Body of pancreas (tissue), 4 donors: ENCODE data around the gene PACS2.

Experiments used
- POLR2A ChIP-seq, 3 donors: fragments of 450-650 bp; IDR thresholded peaks; one replicate each; pipeline ENCODE4 v1.6.1; 2016; ENCODE audit warnings: antibody characterized with exemption in 3 of 3, mild to moderate bottlenecking in 2 of 3
- TF ChIP-seq, protein P1 (sequence below), 7 experiments: fragments of 450-650 bp in 4 of 7; fragments of 200-600 bp in 3 of 7; sonication (generic) in 3 of 7; IDR thresholded peaks; one replicate each; pipeline ENCODE4 v1.5.1; 2016 to 2019; ENCODE audit warnings: antibody characterized with exemption in 7 of 7

DNA sequence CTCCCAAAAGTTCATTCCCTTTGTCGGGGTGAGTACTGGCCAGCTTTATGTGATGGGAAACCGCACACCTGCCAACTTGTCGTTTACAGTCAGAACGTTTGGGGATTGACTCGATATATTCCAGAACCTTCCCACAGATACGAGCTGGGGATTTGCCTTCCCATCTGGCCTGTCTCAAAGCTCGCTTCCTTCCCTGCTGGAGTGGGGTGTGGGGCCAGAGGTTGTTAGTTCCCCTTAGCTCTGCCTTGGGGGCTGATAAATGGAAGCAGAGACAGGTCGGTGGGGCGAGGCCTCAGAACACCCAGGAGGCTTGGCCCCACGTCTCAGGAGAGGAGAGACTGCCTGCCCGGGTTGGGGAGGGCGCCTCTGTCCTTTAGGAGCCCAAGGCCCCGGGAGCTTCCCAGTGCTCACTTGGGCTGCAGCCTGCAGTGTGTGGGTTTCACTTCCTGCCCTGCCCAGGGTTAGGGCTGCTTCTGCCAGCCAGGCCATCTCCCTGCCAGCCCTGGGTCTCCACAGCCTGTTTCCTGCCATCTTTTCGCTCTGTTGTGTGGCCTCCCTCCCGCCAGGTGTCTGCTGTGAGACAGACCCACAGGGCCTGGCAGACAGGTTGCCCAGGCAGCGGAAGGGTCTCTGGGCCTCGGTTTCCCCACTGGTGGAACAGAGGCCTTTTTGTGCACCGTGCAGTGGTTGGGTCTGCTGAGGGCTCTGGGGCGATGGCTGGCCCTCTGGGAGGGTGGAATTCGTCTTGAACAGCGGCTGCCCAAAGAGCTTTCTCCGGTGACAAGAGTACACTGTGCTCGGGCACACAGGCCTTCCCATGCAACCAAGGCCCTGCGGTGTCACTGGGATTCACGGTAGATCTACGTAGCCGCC is 75.7 kb downstream of the PACS2 start:
- TF ChIP-seq, protein P1, sequence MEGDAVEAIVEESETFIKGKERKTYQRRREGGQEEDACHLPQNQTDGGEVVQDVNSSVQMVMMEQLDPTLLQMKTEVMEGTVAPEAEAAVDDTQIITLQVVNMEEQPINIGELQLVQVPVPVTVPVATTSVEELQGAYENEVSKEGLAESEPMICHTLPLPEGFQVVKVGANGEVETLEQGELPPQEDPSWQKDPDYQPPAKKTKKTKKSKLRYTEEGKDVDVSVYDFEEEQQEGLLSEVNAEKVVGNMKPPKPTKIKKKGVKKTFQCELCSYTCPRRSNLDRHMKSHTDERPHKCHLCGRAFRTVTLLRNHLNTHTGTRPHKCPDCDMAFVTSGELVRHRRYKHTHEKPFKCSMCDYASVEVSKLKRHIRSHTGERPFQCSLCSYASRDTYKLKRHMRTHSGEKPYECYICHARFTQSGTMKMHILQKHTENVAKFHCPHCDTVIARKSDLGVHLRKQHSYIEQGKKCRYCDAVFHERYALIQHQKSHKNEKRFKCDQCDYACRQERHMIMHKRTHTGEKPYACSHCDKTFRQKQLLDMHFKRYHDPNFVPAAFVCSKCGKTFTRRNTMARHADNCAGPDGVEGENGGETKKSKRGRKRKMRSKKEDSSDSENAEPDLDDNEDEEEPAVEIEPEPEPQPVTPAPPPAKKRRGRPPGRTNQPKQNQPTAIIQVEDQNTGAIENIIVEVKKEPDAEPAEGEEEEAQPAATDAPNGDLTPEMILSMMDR (IDR thresholded peaks at IDR 0.05): no peak
- TF ChIP-seq POLR2A (IDR thresholded peaks at IDR 0.05): no peak
